Measurements from ENCODE around the gene TGFB1. TPM values are rescaled to one million over a fixed set of nuclear protein-coding genes. Genes with fewer than 3 reads are reported as not detected.
A peak's percentile ranks its signal among the peaks of the same experiment; 100 is the strongest.
"Not testable (repeated sequence)": the region's sequence is repeated elsewhere in the genome, so short reads cannot be mapped to it uniquely, and the experiment has no call there.

The TGFB1 gene
- total RNA-seq, 1 experiment from 2014 or later: 22.9 TPM

DNA sequence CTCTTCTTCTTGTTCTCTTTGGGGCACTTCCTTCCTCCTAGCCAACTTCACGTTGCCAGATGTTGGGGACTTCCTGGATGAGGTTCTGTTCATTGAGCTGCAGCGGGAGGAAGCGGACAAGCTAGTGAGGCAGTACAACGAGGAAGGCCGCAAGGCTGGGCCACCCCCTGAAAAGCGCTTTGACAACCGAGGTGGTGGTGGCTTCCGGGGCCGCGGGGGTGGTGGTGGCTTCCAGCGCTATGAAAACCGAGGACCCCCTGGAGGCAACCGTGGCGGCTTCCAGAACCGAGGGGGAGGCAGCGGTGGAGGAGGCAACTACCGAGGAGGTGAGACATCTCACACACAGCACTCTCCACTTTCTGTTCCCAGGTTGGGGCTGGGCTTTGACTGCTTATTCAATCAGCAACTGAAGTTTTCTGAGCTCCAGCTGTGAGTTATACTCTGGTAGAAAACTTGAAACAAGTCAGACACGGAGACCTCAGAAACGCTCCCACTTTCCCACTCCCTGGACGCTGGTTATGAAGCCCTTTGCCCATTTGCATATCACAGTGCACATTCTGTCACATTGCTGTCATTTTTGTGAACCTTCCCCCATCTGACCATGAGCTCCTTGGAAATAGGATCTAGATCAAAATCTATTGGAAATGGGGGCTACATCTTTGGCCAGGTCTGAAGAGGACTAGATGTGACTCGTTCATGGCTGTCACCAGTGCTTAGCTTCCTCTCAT lies 50.9 kb downstream of the TGFB1 start:
- DNase-seq (ENCODE audit: low read depth): no peak

GRCh38 chr19:41300555-41300954 lies 53.2 kb downstream of the TGFB1 start:
- no peak for DNase-seq (ENCODE audit: low read depth)

- peak; percentile 43 for DNase-seq (ENCODE audit: low read depth)
These were observed 54.0 kb downstream of the TGFB1 start for GRCh38 chr19:41299755-41300089.

DNA sequence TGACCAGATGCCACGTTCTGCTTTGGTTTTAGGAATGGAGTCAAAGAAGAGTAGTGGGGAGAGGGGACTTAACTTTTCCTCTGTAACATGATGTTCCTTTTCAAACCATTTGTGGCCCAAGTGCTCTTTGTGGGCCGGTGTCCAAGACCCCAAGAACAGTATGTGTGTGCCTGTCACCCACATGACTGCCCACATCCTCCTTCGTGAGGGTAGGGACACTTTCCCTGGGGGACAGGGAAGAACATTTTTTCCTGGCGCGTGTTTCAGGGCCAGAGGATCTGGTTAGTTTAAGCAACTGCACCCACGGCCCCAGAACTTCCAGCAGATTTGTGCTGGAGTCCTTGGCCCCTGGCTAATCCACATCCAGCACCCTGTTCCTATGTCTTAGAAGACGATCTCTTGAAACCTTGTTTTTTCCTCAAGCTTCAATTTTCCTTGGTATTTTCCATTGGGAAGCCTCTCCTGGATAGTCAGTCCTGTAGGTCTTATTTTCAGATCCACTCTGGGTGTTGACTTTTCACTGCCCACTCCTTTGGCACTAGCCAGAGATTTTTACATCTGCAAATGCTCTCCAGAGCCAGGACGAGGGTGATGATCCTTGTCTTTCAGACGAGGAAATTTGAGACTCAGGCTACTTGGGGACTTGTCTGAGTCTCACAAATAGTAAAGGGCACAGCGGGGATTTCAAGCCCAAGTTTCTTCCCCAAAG lies 54.5 kb downstream of the TGFB1 start:
- DNase-seq (ENCODE audit: low read depth): no peak

DNA sequence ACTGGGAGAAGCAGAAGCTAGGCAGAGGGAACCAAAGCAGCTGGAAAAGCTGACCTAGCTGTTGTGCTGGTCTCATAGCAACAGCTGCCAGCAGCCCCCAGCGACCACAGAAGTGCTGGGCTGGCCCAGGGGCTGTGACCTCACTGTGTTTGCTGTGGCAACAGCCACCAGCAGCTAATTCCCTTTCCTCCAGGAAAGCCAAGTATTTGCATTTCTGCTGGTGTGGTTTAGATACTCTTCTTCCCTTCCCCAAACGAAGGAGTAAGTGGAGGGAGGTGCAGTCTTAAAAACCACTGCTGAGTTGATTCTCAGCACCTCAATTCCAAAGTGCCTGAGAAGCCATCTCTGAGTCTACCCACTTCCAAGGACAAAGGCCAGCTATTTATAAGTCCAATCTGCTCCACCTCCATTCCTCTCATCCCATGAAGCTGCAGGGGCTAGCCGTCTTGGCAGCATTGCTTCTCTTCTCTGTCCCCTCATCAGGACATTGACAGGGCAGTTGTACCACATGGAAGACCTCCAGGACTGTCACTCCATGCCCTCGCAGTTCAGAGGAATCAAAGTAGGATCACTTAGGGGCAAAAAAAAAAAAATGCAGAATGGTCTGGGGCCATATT lies 55.3 kb downstream of the TGFB1 start:
- DNase-seq (ENCODE audit: low read depth): peak; percentile 75

- DNase-seq (ENCODE audit: low read depth): no peak
These were observed 55.9 kb downstream of the TGFB1 start for GRCh38 chr19:41297628-41298347.

DNA sequence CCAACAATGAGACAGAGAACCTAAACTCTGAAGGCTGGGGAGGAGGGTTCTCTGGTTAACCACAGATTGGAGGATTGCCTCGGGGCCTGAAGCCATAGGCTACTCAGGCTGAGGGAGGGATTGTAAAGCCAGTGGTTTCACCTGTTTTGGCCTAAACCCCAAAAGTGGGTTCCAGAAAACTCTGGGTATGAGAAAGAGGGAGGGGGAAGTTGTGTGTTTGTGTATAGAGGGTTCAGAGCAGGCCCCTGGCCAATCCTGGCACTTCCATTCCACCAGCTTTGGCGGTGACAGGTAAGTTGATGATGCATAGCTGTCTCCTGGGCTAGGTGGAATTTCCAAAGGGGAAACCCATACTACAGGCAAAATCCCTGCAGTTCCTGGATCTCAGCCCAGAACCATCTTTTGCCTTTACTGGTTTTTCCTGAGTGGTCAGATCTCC lies 57.3 kb downstream of the TGFB1 start:
- peak; percentile 59 for DNase-seq (ENCODE audit: low read depth)

DNA sequence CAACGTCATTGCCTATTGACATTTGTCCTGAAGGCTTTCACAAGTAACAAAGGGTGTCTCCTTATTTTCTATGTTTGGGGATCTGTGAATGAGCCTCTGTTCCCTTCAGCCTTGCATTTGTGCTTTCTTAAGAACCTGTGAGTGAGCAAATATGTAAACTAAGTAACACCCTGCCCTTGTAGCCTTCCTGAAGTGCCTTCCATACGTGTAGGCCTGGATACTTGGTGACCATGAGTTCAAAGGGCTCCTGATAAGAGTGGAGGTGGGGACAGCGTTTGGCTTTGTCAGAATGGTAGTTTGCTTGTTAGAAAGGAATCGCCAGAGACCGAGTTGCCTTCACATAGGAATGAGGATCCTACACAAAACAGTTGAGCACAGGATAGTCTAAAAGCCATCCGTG lies 58.2 kb downstream of the TGFB1 start:
- DNase-seq (ENCODE audit: low read depth): no peak

DNA sequence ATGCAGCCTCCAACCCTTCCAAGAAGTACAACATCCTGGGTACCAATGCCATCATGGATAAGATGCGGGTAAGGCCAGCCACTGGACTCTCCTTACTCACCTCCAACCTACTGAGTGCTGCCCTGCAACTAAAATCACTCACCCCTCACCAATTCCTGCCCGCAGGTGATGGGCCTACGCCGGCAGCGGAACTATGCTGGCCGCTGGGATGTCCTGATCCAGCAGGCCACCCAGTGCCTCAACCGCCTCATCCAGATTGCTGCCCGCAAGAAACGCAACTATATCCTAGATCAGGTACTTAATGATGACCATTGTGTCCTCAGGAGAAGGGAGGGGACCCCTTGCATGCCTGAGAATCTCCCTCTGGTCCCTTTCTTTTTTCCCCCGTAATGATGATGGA lies 59.3 kb downstream of the TGFB1 start:
- no peak for DNase-seq (ENCODE audit: low read depth)

GRCh38 chr19:41289814-41290213 lies 63.9 kb downstream of the TGFB1 start:
- not testable (repeated sequence) for DNase-seq (ENCODE audit: low read depth)

DNA sequence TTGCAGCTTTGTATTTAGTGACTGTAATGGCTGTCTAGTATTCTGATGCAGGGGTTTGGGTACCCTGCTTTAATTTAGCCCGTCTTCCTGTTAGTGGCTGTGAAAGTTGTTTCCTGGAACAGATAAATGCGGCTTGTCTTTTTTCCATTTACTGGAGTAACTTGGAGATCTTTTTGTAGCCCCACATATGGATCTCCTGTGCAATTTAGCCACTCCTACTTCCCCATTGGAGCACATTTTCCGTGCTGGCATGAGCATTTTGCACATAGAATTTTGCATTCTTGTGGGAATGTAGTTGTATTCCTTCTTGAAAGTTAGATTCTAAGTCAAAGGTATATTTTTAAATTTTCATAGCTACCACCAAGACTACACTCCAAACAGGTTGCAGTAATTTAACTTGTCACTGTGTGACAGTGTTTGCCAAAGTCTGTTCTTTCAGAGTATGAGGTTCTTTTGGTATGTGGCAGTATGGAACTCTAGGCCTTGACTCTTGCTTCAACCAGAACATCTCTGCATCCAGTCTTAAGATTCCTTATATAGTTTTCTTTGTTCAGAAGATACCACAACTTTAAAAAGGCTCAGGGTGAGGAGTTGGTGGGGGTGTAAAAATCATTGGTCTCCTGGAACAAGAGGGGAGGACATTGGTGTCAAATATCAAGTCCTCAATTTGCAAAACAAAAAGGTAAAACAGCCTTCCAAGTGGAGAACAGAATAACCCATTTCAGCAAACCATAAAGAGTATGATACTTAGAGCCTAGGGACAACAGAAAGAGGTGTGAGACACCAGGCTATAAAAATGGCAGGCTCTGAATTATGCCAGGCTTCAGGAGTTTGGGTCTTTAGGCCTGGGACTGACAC lies 64.8 kb downstream of the TGFB1 start:
- no peak for DNase-seq (ENCODE audit: low read depth)

Other genes with a start within 250 kb of the TGFB1 start
- gene CYP2F1, start 239.5 kb downstream of the TGFB1 start, total RNA-seq (2014; rRNA removed; shearing (Covaris generic)): not detected in 2 replicates
- gene CYP2S1, start 160.7 kb downstream of the TGFB1 start, total RNA-seq (2014; rRNA removed; shearing (Covaris generic)): 5.6 and 7.3 TPM in 2 replicates
- 237 and 362 TPM in 2 replicates for gene AXL, start 134.7 kb downstream of the TGFB1 start, total RNA-seq (2014; rRNA removed; shearing (Covaris generic))
- gene HNRNPUL1, start 89.5 kb downstream of the TGFB1 start, total RNA-seq (2014; rRNA removed; shearing (Covaris generic)): 94.9 and 143 TPM in 2 replicates
- 5.6 and 7.2 TPM in 2 replicates for gene CCDC97, start 43.8 kb downstream of the TGFB1 start, total RNA-seq (2014; rRNA removed; shearing (Covaris generic))
- gene B9D2, start 10.2 kb upstream of the TGFB1 start, total RNA-seq (2014; rRNA removed; shearing (Covaris generic)): 8.2 and 9.9 TPM in 2 replicates
- gene TMEM91, start 22.6 kb upstream of the TGFB1 start, total RNA-seq (2014; rRNA removed; shearing (Covaris generic)): 0.17 and 2.4 TPM in 2 replicates
- gene EXOSC5, start 43.4 kb upstream of the TGFB1 start, total RNA-seq (2014; rRNA removed; shearing (Covaris generic)): 25.2 and 28.5 TPM in 2 replicates
- gene BCKDHA, start 43.9 kb upstream of the TGFB1 start, total RNA-seq (2014; rRNA removed; shearing (Covaris generic)): 15.9 and 18.3 TPM in 2 replicates
- not detected in 2 replicates for gene B3GNT8, start 73.5 kb upstream of the TGFB1 start, total RNA-seq (2014; rRNA removed; shearing (Covaris generic))
- gene DMAC2, start 86.0 kb upstream of the TGFB1 start, total RNA-seq (2014; rRNA removed; shearing (Covaris generic)): 52.1 and 57.2 TPM in 2 replicates
- gene ERICH4, start 89.2 kb upstream of the TGFB1 start, total RNA-seq (2014; rRNA removed; shearing (Covaris generic)): not detected in 2 replicates
- gene CEACAM21, start 222.2 kb upstream of the TGFB1 start, total RNA-seq (2014; rRNA removed; shearing (Covaris generic)): not detected in 2 replicates

Measured in M059J (cell line).